GM19395 (cell line): Measurements from ENCODE around the gene P2RY6.
A peak's percentile ranks its signal among the peaks of the same experiment; 100 is the strongest.

ENCODE experiments used
- ATAC-seq: cut with Tn5 transposase; IDR thresholded peaks from one replicate; pipeline ENCODE4 v1.9.1; 2021; ENCODE audit warnings: mild to moderate bottlenecking, moderate library complexity; ENCODE audit not compliant: unreplicated experiment

Gene P2RY6

DNA sequence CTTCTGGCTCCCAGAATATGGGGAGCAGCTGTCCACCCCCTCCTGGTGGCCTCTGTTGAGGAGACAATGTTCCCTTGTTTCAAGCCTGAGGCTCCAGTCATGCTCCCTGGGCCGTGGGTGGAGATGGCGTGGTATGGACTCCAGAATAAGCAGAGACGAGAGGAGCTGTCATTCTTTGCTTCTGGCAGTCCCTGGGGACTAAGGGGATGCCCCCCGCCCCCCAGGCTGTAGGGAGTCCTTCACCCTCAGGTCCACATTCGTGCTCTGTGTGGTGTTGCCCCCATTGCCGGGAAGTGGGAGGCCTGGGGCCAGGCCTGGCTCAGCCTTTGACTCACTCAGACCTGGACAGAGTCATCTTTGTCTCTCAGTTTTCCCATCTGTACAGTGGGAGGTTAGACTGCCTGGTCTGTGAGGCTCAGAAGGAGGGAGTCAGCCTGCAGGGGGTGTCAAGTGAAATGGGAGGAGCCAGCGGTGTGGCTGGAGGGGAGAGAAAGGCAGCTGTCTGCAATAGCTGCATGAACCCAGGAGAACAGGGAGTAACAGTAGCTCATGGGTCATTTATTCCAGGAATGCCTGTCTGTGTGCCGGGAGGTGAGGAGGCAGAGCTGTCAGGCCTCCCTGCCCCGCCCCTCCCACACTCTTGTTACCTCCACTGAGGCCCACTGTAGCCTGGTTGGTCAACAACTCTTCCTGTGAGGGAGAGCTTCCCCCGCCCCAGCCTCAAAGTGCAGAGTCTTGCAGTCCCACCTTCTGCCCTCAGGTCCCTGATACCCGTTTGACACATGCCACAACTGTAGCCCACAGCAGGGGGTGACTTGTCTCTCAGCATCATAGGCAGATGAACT, 42.2 kb downstream of the P2RY6 start:
- no peak for ATAC-seq

DNA sequence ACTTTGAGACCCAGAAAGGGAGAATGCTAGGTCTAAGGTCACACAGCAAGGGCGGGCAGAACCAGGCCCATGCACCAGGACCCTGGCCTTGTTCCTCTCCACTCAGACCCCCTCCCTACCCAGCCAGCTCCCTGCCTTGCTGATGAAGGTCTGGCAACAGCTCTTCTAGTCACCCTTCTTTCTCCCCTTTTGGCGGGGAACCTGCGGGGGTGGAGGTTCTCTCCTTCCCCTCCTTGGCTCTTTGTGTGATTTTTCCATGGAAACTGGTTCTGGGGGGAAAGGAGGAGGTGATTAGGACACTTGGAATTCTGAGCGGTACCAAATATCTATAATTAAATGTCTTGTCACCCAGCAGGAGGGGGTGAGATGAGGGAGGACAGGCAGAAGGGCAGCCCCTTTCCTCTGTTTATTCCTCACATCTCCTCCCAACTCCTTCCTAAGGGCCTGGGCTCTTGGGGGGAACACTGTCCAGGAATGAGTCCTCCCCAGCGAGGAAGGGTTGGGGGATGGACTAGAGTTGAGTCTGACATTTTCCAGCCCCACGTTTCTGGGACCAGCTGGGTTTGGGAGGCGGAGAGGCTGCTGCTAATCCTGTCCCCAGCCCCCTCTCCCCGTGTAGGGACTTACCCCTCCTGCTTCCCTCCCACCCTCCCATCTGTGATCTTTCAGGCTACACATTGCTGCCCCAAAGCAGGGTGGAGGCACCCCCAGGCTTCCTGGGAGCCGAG, 43.3 kb downstream of the P2RY6 start:
- ATAC-seq, result no peak

GRCh38 chr11:73316422-73316821, 44.3 kb downstream of the P2RY6 start:
- ATAC-seq, result no peak

GRCh38 chr11:73317373-73317772, 45.2 kb downstream of the P2RY6 start:
- ATAC-seq, result no peak

- ATAC-seq, result no peak
Observed at GRCh38 chr11:73317803-73318202, 45.7 kb downstream of the P2RY6 start.

DNA sequence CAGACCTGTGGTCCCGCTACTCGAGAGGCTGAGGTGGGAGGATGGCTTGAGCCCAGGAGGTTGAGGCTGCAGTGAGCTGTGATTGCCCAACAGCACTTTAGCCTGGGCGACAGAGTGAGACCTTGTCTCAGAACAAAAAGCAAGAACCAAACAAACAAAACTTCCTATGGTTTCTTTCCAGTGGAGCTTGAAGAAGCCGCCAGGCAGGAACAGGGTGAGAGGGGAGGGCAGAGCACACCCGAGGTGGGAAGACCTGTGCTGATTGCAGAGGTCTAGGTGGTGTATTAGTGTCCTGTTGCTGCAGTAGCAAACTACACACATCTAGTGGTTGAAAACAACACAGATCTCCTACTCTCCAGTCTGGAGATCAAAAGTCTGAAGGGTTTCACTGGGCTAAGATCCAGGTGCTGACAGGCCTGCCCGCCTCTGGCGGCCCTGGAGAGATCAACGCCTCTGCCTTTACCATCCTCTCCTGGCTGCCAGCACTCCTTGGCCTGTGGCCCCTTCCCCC, 46.4 kb downstream of the P2RY6 start:
- ATAC-seq, result no peak

DNA sequence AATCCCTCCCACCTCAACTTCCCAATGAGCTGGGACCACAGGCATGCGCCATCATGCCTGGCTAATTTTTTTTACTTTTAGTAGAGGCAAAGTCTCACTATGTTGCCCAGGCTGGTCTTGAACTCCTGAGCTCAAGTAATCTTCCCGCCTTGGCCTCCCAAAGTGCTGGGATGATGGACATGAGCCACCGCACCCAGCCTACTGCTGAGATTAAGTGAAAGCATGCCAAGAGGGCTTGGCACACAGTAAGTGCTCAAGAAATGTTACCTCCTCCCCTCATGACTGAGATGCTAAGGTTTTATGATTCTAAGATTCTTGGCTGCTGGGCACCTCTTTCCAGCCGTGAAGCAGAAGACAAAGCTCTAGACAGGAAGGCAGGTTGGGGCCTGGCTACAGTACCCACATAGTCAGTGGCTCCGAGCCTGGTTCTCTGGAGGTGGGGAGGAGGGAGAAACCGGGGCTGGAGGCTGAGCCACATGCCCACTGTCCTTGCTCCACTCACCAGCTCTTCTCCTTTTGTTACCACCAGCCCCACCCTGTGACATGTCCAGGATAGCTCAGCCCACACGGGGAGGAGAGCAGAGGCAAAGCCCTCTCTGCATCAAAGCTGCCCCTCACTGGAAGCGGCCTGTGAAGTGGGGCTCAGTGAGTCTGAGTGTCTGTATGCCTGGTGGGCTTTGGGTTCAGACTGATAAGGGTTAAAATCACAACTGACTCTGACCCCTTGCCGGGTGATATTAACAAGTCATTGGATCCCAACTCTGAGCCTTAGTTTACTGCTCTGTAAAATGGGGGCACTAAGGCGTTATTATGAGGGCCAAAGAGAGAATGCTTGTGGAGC, 48.8 kb downstream of the P2RY6 start:
- no peak for ATAC-seq

- no peak for ATAC-seq
Observed at GRCh38 chr11:73321604-73322381, 49.7 kb downstream of the P2RY6 start.

DNA sequence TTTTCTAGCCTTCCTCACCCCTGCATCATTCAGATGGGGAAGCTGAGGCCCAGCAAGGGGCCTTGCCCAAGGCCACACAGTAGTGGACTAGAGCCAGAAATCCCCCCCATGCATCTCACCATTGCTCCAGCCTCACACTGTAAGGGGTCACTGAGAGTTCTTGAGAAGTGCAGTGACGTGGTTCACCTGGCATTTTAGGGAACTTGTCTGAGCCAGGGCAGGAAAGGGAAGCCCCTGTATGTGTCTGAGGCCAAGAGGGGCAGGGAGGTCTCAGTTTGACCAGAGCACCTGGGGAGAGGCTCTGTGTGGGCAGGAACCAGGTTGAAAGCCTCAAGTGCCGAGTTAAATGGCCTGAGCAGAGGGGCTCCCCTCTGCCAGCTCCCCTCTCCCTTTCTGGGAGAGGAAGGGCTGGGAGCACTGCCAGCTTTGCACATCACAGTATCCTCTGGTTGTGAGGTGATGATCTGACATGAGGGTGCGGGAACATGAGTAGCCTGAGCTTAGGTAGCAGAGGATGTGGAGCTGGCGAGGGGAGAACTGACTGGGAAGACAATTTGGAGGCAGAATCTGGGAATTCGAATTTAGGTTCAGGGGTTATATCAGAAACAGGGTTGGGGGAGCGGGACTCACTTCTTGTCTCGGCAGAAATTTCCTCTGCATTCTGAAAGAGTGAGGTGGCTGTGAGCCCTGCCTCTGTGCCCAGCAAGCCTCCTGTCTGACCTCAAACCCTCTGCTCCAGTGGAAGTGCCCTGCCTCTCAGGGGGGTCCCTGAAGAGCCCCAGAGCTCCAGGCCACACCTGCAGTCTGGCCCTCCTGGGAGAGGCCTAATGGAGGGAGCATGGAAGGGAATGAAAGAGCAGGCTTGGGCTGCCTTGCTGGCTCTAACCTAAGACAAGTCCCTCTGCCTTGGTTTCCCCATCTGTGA, 50.5 kb downstream of the P2RY6 start:
- no peak for ATAC-seq

- ATAC-seq, result no peak
Observed at GRCh38 chr11:73323464-73323863, 51.3 kb downstream of the P2RY6 start.

DNA sequence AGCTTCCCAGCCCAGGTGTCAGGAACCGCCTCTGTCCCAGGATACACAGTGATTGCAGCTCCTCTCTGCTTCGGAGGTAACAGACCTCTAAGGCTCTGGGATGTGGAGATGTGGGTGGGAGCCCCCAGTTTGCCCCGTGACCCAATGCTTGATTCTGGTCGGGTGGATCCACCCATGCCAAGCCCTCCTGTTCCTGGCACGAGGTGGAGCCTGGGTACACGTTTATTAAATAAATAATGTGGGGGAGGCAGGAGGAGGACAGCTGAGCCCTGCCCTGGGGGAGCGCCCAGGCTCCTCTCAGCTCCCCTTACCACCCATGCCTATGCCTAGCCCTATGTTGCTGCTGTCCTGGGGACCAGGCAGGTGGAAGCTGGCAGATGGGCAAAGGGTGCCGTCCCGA, 52.0 kb downstream of the P2RY6 start:
- ATAC-seq, result no peak

DNA sequence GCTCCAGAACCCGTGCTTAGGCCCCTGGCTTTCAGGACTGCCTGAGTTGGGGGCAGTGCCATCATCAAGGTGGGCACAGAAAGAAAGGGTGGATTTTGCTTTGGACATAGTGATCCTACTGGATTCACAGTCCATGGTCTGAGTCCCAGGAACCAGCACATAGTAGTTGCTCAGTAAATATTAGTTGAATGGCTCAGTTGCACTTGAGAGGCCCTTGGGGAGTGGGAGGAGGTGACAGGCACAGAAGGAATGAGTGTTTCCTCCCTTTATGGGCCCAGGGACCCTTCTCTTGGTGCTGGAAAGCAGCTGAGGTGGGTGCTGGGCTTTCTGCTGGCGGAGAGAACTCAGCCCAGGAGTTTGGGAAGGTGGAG, 52.5 kb downstream of the P2RY6 start:
- ATAC-seq, result no peak

- ATAC-seq, result peak; percentile 74
Observed at GRCh38 chr11:73325036-73325981, 53.2 kb downstream of the P2RY6 start.

DNA sequence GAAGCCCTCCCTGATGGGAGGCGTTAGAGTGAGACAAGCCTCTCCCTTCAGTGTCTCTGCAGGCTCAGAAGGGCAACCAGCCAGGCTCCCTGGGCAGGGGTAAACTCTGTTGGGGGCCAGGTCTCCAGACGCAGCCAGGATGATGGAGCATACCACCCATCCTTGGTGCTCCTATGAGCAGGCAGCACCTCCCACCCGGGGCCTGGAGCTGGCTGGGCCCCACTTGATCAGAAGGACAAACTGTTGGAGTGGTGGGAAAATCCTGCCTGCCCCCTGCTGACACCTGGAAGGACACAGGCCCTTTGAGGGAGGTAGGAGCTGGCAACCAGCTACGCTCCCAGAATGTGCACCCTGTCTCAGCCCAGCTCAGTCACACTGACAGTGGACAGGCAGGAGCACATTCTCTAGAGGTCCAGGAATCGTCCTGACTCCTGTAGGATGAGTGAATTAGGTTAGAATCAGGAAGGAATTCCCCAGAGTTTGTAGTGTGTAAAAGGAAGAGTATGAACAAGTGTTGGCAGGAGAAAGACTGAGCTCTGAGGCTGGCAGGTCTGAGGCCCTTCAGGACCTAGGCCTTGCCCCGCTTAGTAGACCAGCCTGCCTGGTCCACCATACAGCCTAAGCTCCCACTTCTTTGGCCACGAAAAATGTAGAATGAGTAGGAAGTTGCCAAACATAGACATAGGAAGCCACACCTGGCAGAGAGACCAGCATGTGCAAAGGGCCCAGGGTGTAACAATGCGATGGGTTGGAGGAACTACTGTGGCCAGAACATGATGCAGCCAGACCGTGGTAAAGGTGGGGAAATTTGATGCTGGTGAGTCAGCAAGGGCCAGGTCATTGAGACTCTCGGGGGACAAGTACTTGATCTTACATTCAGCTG, 55.0 kb downstream of the P2RY6 start:
- ATAC-seq, result no peak

DNA sequence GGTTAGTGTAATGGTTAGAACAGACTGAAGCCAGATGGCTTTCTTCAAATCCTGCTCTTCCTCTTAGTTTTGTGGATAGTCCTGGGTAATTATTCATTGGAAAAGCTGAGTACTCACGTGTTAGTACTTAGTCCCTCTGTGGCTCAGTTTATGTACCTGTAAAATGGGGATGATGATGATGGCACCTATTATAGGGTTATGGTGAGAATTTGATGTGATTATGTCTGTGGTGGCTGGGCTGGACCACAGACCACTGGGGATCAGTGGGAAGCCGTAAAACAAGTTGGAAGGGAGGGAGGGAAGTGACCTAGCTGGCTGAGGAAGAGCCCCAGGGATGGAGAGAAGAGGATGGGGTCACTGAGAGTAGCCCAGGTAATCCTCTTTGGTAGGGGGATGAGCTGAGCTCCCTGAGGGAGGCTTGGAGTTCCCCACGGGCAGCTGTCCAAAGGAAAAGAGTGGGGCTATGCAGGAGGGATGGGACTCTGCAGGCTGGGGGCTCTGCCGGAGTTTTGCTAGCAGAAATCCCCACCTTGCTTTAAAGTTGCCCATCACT, 55.8 kb downstream of the P2RY6 start:
- ATAC-seq, result no peak

DNA sequence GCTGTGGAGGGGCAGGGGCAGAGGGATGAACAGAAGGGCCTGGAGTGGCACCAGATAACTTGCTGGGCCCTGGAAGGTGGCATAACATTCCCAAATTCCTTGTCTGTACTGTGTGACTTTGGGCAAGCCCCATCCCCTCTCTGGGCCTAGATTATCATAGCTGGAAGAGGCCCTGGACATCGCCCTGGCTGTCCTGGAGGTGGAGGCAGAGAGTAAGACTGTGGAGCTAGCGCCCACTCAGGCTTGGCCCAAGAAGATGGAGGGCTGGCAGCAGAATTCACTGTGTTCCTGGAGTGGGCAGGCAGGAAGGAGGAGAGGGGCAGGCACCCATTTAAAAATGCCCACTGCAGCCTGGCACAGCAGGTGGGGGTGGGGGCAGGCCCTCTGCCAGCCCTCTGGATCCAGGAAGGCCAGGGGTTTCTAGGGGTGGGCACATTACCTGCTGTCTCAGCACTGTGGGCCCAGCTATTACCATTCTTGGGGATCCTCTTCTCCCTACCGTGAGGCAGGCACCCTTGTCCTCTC, 58.5 kb downstream of the P2RY6 start:
- ATAC-seq, result no peak
